ENCODE results near the gene ADAMTS4.
A peak's percentile ranks its signal among the peaks of the same experiment; 100 is the strongest.

The ADAMTS4 gene

DNA sequence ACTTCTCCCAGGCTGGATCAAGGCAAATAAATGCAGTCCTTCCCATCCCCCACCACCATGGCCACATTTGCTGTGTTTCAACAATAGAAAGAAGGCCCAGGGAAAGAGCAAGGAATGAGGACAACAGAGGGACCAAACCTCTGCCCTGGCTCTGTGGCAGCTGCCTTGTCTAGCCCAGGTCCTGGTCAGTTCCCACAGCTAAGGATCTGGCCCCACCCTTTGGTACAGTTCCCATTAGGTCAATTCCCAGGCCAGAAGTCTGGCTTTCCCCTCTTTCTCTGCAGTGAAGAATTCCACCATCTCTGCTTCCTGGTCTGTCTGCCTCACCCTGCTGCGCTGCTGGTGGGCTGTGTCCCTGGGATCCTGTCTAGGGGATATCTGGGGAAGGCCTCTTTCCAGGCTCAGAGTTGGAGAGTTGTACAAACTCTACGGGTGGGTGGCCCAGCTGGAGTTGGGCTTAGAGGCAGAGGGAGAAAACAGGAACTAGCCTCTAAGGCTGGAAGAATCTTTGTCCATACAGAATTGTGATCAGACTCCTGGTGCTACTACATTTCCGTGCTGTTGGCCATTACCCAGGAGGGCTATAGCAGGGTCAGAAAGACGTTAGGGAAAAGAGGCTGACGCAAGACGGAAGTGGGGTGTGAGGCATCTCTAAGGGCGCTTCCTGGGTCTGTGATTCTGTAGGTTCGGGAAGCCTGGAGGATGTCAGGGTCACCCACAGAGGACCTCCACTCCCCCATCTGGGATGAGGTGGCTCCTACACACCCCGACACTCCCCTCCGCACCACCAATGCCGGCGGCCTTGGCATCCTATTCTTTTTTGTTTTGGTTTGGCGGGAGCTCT is 2.4 kb upstream of the ADAMTS4 start:
- Histone ChIP-seq H3K4me2 (ENCODE audit: low read length) (peak overlapping the region; percentile 86), H3K27ac (ENCODE audit: low read length) (peak overlapping the region; percentile 62), H3K9ac (ENCODE audit: low read length) (peak overlapping the region; percentile 96), H3K4me3 (ENCODE audit: low read length) (peak overlapping the region; percentile 91), H3K79me2 (ENCODE audit: low read length) (peaks cover 20% of the 10 kb centered on the region), H3K27me3 (ENCODE audit: low read depth, low read length) (no peaks in the 10 kb centered on the region), H3K9me3 (ENCODE audit: insufficient read depth, low read length) (no peaks in the 10 kb centered on the region), H2AFZ (ENCODE audit: low read depth, low read length) (peak overlapping the region; percentile 84), H4K20me1 (ENCODE audit: insufficient read depth, low read length) (no peaks in the 10 kb centered on the region), H3K4me1 (ENCODE audit: low read length) (peaks cover 28% of the 10 kb centered on the region), H3K36me3 (replicated peaks; ENCODE audit: low read depth, low read length) (peaks cover 22% of the 10 kb centered on the region)
- no peak for TF ChIP-seq EZH2phosphoT487 (IDR thresholded peaks at IDR 0.05; ENCODE audit: low read depth)
- TF ChIP-seq, protein P1, sequence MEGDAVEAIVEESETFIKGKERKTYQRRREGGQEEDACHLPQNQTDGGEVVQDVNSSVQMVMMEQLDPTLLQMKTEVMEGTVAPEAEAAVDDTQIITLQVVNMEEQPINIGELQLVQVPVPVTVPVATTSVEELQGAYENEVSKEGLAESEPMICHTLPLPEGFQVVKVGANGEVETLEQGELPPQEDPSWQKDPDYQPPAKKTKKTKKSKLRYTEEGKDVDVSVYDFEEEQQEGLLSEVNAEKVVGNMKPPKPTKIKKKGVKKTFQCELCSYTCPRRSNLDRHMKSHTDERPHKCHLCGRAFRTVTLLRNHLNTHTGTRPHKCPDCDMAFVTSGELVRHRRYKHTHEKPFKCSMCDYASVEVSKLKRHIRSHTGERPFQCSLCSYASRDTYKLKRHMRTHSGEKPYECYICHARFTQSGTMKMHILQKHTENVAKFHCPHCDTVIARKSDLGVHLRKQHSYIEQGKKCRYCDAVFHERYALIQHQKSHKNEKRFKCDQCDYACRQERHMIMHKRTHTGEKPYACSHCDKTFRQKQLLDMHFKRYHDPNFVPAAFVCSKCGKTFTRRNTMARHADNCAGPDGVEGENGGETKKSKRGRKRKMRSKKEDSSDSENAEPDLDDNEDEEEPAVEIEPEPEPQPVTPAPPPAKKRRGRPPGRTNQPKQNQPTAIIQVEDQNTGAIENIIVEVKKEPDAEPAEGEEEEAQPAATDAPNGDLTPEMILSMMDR (IDR thresholded peaks at IDR 0.05; ENCODE audit: low read depth, low read length), result no peak

DNA sequence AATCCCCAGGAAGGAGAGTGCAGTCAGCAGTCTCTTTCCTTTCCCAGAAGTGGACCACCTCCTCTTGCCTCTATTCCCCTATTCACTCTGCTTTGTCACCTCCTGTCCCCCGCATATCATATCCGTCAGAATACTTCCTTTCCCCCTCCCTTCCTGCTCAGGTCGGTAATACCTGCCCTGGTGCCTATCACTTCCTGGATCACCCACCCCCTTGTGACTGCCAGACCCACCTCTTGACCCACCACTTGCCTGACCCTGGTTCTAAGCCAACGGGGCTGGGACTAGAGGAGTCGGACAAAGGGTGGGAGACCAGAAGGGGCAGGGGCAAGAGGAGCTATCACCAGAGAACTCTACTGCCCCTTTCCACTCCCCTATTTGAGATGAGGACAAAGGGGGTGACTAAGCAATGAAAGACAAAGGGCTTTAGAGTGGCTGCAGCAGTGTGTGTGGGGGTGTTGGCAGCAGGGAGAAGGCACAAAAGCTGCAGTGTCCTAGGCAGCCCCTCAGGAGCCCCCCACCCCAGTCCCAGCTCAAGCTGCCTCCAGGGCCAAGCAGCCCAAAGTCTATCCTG is 1.7 kb upstream of the ADAMTS4 start:
- no peaks in the 10 kb centered on the region for H3K27me3 ChIP-seq (ENCODE audit: low read depth, low read length)
- no peak overlapping the region for H3K4me3 ChIP-seq (ENCODE audit: low read length)
- H3K4me2 ChIP-seq (ENCODE audit: low read length), result 0 out of 2 replicates have a peak overlapping the region, but pooled peaks have one; percentile 5
- H3K36me3 ChIP-seq (replicated peaks; ENCODE audit: low read depth, low read length), result peaks cover 15% of the 10 kb centered on the region
- 0 out of 2 replicates have a peak overlapping the region, but pooled peaks have one; percentile 33 for H2AFZ ChIP-seq (ENCODE audit: low read depth, low read length)
- no peak for TF ChIP-seq EZH2phosphoT487 (IDR thresholded peaks at IDR 0.05; ENCODE audit: low read depth)
- TF ChIP-seq, protein P1 (IDR thresholded peaks at IDR 0.05; ENCODE audit: low read depth, low read length), result no peak
- peaks cover 34% of the 10 kb centered on the region for H3K4me1 ChIP-seq (ENCODE audit: low read length)
- H3K79me2 ChIP-seq (ENCODE audit: low read length), result peaks cover 20% of the 10 kb centered on the region
- H4K20me1 ChIP-seq (ENCODE audit: insufficient read depth, low read length), result no peaks in the 10 kb centered on the region
- no peak overlapping the region for H3K9ac ChIP-seq (ENCODE audit: low read length)
- no peak overlapping the region for H3K27ac ChIP-seq (ENCODE audit: low read length)
- no peaks in the 10 kb centered on the region for H3K9me3 ChIP-seq (ENCODE audit: insufficient read depth, low read length)

DNA sequence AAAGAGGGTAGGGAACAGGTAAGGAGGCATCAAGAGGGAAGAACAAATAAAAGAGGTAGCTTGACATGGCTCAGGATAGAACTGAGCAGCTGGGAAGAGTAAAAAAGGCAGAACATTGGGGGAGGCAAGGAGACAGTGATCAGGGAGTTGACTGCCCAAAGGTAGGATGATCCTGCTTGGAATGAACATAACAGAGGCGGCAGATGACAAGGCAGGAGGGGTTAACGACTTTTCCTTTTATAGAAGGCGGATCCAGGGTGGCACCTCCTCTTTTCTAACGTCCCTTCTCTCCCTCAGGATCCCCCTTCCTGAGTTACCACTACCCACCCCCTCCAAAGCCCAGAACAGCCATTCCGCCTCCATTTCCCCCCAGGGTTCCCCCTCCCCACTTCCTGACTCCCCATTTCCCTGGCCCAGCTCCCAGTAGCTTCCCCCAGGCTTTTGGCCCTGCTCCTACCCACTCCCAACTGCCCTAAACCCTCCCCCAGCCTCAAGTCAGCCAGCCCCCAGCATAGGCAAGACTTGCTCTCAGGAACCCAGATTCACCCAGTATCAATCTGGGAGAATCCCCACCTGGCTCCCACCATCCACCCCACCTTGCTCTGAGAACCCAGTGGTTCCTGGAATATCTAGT is 769 bp upstream of the ADAMTS4 start:
- no peak for TF ChIP-seq EZH2phosphoT487 (IDR thresholded peaks at IDR 0.05; ENCODE audit: low read depth)
- TF ChIP-seq, protein P1 (IDR thresholded peaks at IDR 0.05; ENCODE audit: low read depth, low read length), result no peak
- Histone ChIP-seq H3K79me2 (ENCODE audit: low read length) (peaks cover 20% of the 10 kb centered on the region), H3K9me3 (ENCODE audit: insufficient read depth, low read length) (no peaks in the 10 kb centered on the region), H4K20me1 (ENCODE audit: insufficient read depth, low read length) (no peaks in the 10 kb centered on the region), H3K27me3 (ENCODE audit: low read depth, low read length) (no peaks in the 10 kb centered on the region), H3K27ac (ENCODE audit: low read length) (no peak overlapping the region), H3K9ac (ENCODE audit: low read length) (no peak overlapping the region), H2AFZ (ENCODE audit: low read depth, low read length) (no peak overlapping the region), H3K4me3 (ENCODE audit: low read length) (no peak overlapping the region), H3K4me2 (ENCODE audit: low read length) (no peak overlapping the region), H3K4me1 (ENCODE audit: low read length) (peaks cover 43% of the 10 kb centered on the region), H3K36me3 (replicated peaks; ENCODE audit: low read depth, low read length) (peaks cover 10% of the 10 kb centered on the region)

Measured in OCI-LY3 (cell line).